Hematopoietic multipotent progenitor cell (in vitro differentiated cells): ENCODE data around the gene ADAMTS13. TPM values are rescaled to one million over a fixed set of nuclear protein-coding genes. Genes with fewer than 3 reads are reported as not detected.

Source experiments
- DNase-seq, 3 donors: peaks; one replicate each; pipeline ENCODE4 v3.0.0-alpha.2; 2011 to 2015; ENCODE audit warnings: low read depth in 2 of 3, low spot score in 2 of 3
- total RNA-seq: library from RNA; depleted of rRNA; stranded (reverse); fragments of >200 nt; gene quantifications from one replicate; pipeline ENCODE4 v1.2.3, GENCODE V29; 2012

Gene ADAMTS13
- total RNA-seq, 1 donor: 1.6 TPM

GRCh38 chr9:133487331-133487725, 65.2 kb downstream of the ADAMTS13 start:
- no peak for DNase-seq

- DNase-seq: no peak
Observed at GRCh38 chr9:133488686-133489252, 66.6 kb downstream of the ADAMTS13 start.

GRCh38 chr9:133489253-133490190, 67.4 kb downstream of the ADAMTS13 start:
- no peak for DNase-seq

GRCh38 chr9:133490201-133490681, 68.1 kb downstream of the ADAMTS13 start:
- DNase-seq: no peak

GRCh38 chr9:133490865-133491655, 68.9 kb downstream of the ADAMTS13 start:
- DNase-seq: no peak

DNA sequence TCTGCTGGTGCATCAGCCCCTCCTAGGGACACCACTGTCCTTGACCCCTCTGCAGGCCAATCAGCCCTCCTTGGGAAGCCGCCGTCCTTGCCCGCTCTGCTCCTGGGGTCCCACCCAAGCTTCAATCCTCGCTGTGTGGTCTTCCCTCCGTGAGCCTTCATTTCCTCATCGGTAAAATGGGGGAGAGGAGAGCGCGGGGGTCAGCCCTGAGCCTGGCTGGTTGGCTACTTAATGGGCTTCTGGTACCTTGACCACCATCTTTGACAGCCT, 69.4 kb downstream of the ADAMTS13 start:
- no peak for DNase-seq

- DNase-seq: no peak
Observed at GRCh38 chr9:133492061-133493021, 70.2 kb downstream of the ADAMTS13 start.

- no peak for DNase-seq
Observed at GRCh38 chr9:133493428-133493827, 71.3 kb downstream of the ADAMTS13 start.

GRCh38 chr9:133493845-133494540, 71.8 kb downstream of the ADAMTS13 start:
- DNase-seq: no peak

DNA sequence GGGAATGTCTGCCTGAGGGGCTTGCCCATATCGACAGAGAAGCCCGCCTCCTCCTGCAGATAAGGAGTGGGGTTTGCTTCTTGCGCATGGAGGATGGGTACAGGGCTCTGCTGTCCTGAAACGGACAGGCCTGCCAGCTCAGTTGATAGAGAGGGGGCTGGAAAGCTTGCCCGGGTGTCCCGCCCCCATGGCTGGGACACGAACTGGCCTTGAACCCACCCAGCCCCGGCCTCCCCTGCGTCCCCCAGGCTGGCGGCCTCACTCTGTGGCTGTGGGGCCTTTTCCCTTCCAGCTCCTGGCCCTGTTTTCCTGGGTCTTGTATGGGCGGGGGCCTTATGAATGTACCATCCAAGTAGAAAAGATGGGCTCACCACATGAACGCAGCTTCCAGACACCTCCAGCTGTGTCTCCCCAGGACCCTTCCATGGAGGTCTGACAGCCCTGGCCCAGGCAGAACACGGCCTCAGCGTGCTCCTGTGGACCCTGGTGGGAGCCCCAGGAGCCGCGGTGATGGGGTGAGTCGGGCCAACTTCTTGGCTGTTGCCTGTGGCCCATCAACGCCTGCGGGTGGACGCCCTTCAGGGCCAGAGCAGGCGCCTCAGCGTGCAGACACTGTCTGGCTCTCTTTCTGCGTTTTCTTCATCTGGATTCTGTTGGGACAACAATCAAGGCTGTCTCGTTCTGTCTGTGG, 72.6 kb downstream of the ADAMTS13 start:
- no peak for DNase-seq

GRCh38 chr9:133495327-133496293, 73.4 kb downstream of the ADAMTS13 start:
- DNase-seq: no peak

GRCh38 chr9:133496861-133497842, 75.0 kb downstream of the ADAMTS13 start:
- no peak for DNase-seq

- no peak for DNase-seq
Observed at GRCh38 chr9:133499132-133499891, 77.1 kb downstream of the ADAMTS13 start.

DNA sequence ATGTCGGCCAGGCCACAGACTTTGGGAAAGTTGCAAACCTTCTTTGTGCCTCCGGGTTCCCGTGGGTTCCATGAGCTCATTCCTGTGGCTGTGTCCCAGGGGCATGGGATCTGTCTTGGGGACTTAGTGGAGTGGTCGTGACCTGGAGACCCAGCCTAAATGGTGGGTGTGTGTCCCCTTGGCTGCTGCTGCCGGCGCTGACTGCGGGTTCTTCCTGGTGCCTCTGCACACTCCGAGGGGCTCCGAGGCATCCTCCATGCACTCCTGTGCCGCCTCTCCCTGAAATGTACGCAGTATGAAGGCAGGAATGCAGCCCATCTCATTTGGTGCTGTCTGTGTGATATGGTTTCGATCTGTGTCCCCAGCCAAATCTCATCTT, 77.7 kb downstream of the ADAMTS13 start:
- no peak for DNase-seq

- no peak for DNase-seq
Observed at GRCh38 chr9:133502112-133502511, 79.9 kb downstream of the ADAMTS13 start.

DNA sequence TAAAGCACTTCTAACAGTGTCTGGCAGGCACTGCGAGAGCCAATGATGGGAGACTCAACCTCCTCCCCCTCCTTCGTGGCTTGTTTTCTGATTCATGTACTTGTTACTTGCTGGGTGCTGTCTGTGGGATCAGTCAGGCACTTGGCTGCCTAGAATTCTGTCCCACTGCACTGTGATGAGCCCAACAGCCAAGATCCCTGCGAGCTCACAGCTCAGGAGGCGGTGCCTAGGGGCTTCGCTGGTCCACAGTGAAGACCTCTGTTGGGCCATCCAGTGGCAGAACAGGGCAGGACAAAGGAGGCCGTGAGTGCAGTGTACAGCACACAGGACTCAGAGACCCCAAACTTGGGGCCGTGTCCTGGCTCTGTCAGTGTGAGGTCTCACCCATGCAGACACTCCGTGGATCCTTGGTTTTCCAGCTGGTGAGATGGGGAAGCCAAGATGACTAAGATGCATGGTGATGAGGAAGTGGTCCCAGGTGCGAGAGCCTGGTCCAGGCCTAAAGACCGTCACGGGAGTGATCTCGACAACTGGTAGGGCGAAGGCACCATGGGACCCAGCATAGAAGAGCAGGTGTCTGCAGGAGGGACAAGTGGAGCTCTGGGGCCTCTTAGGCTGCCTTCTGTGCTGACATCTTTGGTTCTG, 83.1 kb downstream of the ADAMTS13 start:
- no peak for DNase-seq
